Measurements from ENCODE around the gene NDUFS6. TPM values are rescaled to one million over a fixed set of nuclear protein-coding genes. Genes with fewer than 3 reads are reported as not detected.
"Not testable (repeated sequence)": the region's sequence is repeated elsewhere in the genome, so short reads cannot be mapped to it uniquely, and the experiment has no call there.

The NDUFS6 gene
- total RNA-seq, 2 experiments from 2014 or later = 35.2 to 37.5 TPM

DNA sequence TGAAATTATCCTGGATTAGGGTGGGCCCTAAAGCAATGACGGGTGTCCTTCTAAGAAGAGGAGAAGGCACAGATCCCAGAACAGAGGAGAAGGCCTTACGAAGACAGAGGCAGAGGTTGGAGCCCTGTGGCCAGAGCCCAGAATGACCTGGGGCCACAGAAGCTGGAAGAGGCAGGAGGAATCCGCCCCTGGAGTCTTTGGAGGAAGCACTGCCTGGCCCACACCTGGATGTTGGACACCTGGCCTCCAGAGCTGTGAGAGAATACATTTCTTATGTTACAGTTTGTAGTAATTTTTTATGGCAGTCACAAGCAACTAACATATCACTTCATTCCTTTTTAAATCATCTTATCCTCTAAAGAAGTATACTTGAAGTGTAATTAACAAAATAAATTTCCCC, 10.0 kb upstream of the NDUFS6 start:
- peak overlapping the region; percentile 98 for H3K27ac Mint-ChIP-seq
- no peak overlapping the region for H3K4me3 Mint-ChIP-seq
- H3K4me1 Mint-ChIP-seq = peaks cover 77% of the 10 kb centered on the region
- H3K36me3 Mint-ChIP-seq = peaks cover 11% of the 10 kb centered on the region
- no peak for DNase-seq
- CTCF ChIA-PET = interaction anchor here (1.2 kb wide), 1 partner anchor 20 kb away, joined by 3 read pairs; no protein-coding TSS in a partner anchor
- no peaks in the 10 kb centered on the region for H3K9me3 Mint-ChIP-seq (ENCODE audit: low read depth)
- no peak for ATAC-seq
- no peaks in the 10 kb centered on the region for H3K27me3 Mint-ChIP-seq

DNA sequence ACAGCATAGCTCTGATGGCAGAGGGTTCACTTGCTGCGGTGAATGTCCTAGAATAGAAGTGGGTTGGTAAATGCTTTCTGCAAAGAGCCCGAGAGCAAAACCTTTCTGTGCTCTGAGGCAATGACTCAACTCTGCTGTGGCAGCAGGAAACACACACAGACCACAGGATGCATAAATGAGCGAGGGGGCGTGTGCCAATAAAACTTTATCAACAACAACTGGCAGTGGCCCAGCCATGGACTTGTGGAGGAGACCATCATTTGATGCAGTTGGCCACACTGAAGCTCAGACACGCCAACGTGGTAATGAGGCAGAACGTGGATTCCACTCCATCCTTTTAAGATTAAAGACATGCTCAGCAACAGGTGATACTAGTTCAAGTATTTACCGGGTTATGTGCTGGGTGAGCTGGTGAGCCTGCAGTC, 8.4 kb upstream of the NDUFS6 start:
- CTCF ChIA-PET = interaction anchor here (1.0 to 1.4 kb wide), 2 partner anchors 8 to 20 kb away, joined by 5 to 6 read pairs; partner anchors contain the start of gene NDUFS6
- Mint-ChIP-seq H3K27me3 (no peaks in the 10 kb centered on the region), H3K9me3 (ENCODE audit: low read depth) (no peaks in the 10 kb centered on the region), H3K4me3 (peak overlapping the region; percentile 81), H3K4me1 (peaks cover 86% of the 10 kb centered on the region), H3K27ac (peak overlapping the region; percentile 98), H3K36me3 (peaks cover 20% of the 10 kb centered on the region)
- DNase-seq (peak; percentile 94), ATAC-seq (peak; percentile 90)

DNA sequence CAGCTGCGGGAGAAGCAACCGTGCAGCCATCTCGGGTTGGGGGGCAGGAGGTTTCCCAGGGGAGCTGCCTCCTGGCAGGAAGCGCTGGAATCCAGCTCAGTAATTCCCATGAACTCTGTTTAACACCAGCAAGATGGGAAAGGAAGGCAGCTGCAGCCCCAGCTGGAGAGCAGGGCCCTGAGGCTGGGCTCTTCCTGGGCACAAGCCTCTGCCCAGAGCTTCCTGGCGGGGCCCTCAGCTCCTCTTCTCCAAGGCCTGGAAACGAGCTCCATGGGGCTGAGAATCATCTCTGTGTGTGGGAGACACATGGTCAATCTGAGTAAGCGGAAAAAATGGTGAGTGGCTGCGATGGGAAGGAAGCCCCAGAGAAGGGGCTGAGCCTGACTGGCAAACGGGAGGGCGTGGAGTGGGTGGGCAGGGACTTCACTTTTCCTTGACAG, 7.9 kb upstream of the NDUFS6 start:
- Mint-ChIP-seq H3K27me3 (no peaks in the 10 kb centered on the region), H3K27ac (peak overlapping the region; percentile 98), H3K4me3 (peak overlapping the region; percentile 81), H3K36me3 (peaks cover 25% of the 10 kb centered on the region), H3K4me1 (peaks cover 88% of the 10 kb centered on the region), H3K9me3 (ENCODE audit: low read depth) (no peaks in the 10 kb centered on the region)
- ATAC-seq (peak; percentile 32), DNase-seq (peak; percentile 69)
- CTCF ChIA-PET = interaction anchor here (1.4 kb wide), 1 partner anchor 21 kb away, joined by 6 read pairs; no protein-coding TSS in a partner anchor

DNA sequence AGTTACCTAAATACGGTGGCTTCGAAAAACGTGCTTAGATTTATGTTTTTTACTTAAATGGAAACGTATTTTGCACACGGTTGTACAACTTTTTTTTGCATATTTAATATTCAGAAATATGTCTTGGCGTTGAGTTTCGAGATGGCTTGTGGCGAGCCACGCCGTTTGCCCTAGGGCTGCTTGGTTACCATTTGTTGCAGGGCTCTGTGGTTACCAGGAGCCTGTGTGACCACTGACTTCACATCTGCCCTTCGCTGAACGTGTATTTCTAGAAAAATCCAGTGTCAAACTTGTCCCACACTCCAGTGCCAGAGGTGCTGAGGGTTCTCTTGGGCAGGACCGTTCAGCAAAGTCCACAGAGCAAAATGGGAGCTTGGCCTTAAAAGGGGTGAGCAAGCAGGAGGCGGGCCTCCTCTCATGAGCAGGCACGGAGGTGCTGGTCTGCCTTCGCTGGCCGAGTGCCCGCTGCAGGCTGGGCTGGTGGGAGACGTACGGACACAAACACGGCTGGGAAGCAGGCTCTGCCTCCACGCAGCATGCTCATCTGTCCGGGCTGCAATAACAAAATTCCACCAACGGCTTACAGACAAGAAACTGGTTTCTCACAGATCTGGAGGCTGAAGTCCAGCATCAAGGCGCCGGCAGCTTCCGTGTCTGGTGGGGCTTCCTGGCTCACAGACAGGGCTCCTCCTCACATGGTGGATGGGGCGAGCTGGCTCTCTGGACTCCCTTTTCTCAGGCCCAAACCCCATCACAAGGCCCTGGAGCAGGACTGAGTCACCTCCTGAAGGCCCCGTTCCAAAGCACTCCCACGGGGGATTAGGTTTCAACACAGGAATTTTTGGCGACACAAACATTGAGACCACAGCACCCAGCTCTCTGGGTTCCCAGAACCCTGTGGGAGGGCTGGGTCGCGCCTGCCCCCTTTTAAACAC, 7.0 kb upstream of the NDUFS6 start:
- Mint-ChIP-seq H3K27me3 (no peaks in the 10 kb centered on the region), H3K4me3 (peak overlapping the region; percentile 81), H3K9me3 (ENCODE audit: low read depth) (no peaks in the 10 kb centered on the region), H3K4me1 (peaks cover 88% of the 10 kb centered on the region), H3K27ac (peak overlapping the region; percentile 98), H3K36me3 (peaks cover 30% of the 10 kb centered on the region)
- CTCF ChIA-PET = interaction anchor here (1.4 to 1.5 kb wide), 2 partner anchors 21 to 22 kb away, joined by 3 to 6 read pairs; no protein-coding TSS in a partner anchor
- ATAC-seq (no peak), DNase-seq (peak; percentile 72)

DNA sequence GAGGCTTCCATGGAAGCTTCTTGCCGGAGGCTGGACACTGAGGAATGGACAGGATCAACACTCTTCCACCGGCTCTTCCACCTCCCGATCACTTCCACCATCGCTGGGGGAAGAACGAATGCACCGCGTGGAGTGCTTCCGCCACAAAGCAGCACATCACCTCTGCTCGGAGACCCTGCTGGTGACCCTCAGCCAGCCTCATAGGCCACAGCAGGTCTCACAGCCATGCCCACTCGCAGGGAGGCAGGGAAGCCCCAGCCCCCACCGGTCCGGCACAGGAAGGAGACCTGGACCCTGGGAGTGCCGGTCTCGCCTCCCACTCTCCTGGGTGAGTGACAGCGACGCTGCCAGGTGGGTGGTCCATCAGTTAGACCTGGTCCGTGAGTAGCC, 6.3 kb upstream of the NDUFS6 start:
- DNase-seq = no peak
- ATAC-seq = no peak
- Mint-ChIP-seq H3K27me3 (no peaks in the 10 kb centered on the region), H3K9me3 (ENCODE audit: low read depth) (no peaks in the 10 kb centered on the region), H3K4me1 (peaks cover 81% of the 10 kb centered on the region), H3K36me3 (peaks cover 30% of the 10 kb centered on the region), H3K4me3 (no peak overlapping the region), H3K27ac (peak overlapping the region; percentile 98)
- CTCF ChIA-PET = interaction anchor here (1.5 kb wide), 1 partner anchor 22 kb away, joined by 3 read pairs; no protein-coding TSS in a partner anchor

DNA sequence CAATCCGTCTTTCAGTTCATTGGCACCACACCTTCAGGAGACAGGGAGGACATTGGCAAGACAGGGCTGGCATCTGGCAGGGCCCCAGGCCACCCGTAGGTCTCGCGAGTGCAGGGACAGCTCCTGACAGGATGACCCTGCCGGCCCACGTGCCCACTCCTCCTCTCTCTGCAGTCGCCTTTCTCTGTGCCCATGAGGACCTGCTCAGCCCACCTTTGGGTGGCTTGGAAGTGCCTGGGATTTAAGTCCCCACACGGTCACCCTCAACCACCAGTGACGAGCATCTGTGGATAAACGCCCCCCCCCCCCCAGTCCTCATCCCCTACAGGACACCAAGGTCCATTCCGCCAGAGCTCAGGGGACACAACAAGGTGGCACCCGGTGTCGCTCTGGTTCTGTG, 5.7 kb upstream of the NDUFS6 start:
- Mint-ChIP-seq H3K36me3 (peaks cover 33% of the 10 kb centered on the region), H3K27me3 (no peaks in the 10 kb centered on the region), H3K4me3 (no peak overlapping the region), H3K9me3 (ENCODE audit: low read depth) (no peaks in the 10 kb centered on the region), H3K27ac (peak overlapping the region; percentile 98), H3K4me1 (peaks cover 75% of the 10 kb centered on the region)
- CTCF ChIA-PET = interaction anchor here (1.5 kb wide), 1 partner anchor 23 kb away, joined by 3 read pairs; no protein-coding TSS in a partner anchor
- no peak for ATAC-seq
- DNase-seq = no peak

DNA sequence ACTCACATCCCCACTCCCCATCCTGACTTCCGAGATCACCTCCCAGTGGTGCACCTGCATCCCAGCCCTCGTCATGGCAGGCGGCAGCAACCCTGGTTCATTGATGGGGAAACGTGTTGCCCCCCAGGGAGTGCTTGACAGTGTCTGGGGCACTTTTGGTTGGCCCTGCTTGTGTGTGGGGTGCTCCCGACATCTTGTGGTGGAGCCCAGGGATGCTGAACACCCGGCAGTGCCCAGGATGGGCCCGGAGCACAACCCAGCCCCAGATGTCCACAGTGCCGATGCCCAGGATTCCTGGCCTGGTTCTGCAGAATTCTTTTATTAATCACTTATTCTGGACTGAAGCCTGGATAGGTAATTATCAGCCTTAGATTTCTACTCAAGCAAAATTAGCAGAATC, 5.3 kb upstream of the NDUFS6 start:
- Mint-ChIP-seq H3K27me3 (no peaks in the 10 kb centered on the region), H3K27ac (no peak overlapping the region), H3K9me3 (ENCODE audit: low read depth) (no peaks in the 10 kb centered on the region), H3K4me1 (peaks cover 72% of the 10 kb centered on the region), H3K4me3 (no peak overlapping the region), H3K36me3 (peaks cover 33% of the 10 kb centered on the region)
- CTCF ChIA-PET = interaction anchor here (1.5 kb wide), 1 partner anchor 23 kb away, joined by 3 read pairs; no protein-coding TSS in a partner anchor
- DNase-seq = no peak
- no peak for ATAC-seq

DNA sequence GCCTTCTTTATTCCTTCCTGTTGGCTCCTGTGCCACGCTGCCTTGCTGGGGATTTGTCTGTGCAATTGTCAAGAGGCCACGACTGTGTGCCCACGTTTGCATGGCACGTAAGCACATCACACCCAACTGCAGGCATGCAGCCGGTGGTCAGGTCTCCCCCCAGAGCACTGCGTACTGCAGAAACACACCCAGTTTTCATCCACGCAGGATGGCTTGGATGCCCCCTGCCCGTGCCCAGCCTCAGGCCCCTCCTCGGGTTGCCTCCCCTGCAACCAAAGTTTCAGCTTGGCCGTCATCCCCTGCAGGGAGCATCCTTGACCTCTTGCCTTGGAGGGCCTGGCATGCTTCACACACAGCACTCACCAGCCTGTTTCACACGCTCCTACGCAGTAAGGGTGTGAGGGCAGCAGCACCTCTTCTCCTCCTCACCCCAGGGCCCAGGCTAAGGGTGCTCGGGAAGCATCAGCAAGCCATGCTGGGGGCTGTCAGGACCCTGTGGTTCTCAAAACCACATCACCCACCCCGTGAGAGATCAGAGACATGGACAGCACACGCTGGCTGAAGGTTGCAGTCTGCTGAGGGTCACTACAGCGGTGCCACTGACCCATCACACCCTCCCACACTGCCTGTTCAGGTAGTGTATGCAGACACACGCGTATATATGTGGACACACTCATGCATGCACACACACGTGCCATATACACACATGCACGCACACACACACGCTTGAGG, 4.7 kb upstream of the NDUFS6 start:
- peak overlapping the region; percentile 12 for H3K27ac Mint-ChIP-seq
- DNase-seq (no peak), ATAC-seq (no peak)
- no peak overlapping the region for H3K4me3 Mint-ChIP-seq
- peaks cover 33% of the 10 kb centered on the region for H3K36me3 Mint-ChIP-seq
- peaks cover 67% of the 10 kb centered on the region for H3K4me1 Mint-ChIP-seq
- CTCF ChIA-PET = no interaction called here
- H3K9me3 Mint-ChIP-seq (ENCODE audit: low read depth) = no peaks in the 10 kb centered on the region
- H3K27me3 Mint-ChIP-seq = no peaks in the 10 kb centered on the region

DNA sequence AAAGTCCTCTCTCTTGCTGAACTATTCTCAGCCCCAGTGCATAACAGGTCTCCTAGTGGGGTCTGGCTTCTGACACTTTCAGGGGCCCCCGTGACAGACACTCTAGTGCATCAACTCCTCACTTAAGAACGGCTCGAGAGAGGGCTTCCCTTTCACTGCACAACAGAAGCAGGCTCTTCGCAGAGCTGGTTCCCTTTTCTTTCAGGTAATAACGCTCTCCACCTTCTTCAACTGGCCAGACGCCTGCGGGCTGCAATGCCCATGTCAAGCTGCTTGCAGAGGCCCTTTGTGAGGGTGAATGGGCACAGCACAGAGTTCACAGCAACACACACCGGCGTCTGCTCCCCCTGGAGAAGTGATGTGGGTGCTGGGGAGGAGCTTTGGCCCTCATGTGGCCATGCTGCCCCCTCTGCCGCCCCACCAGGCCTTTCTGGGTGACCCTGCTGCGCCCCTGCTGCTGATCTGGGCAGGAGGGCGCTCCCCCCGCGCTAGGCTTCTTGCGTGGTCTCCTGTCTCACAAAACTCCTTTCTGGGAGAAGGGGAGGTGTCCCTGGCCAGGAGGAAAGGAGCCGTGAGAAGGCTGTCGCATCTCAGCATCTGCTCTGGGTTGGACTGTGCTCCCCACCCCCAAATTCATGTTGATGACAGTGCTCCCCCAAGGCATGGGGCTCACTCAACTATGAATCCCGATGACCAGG, 4.0 kb upstream of the NDUFS6 start:
- CTCF ChIA-PET = no interaction called here
- Mint-ChIP-seq H3K9me3 (ENCODE audit: low read depth) (no peaks in the 10 kb centered on the region), H3K36me3 (peaks cover 34% of the 10 kb centered on the region), H3K4me3 (no peak overlapping the region), H3K4me1 (peaks cover 64% of the 10 kb centered on the region), H3K27me3 (no peaks in the 10 kb centered on the region), H3K27ac (peak overlapping the region; percentile 12)
- DNase-seq = no peak
- no peak for ATAC-seq

DNA sequence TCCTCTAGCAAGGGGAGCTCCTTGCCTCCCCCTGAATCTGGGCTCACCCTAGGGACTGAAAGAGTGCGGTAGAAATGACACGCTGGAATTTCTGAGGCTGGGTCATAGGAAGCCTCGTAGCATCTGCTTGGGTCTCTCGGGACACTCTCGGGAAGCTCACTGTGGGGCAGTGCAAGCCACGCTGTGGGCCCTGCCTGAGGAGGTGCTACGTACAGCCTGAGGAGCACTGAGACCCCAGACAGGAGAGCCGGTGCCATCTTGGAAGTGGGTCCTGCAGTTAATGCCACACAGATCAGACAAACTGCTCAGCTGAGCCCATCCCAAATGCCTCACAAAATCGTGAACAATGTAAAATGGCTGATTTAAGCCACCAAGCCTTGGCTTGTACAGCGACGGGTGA, 3.4 kb upstream of the NDUFS6 start:
- Mint-ChIP-seq H3K9me3 (ENCODE audit: low read depth) (no peaks in the 10 kb centered on the region), H3K27me3 (no peaks in the 10 kb centered on the region), H3K4me3 (peak overlapping the region; percentile 40), H3K36me3 (peaks cover 35% of the 10 kb centered on the region), H3K4me1 (peaks cover 64% of the 10 kb centered on the region), H3K27ac (peak overlapping the region; percentile 38)
- no peak for ATAC-seq
- CTCF ChIA-PET = no interaction called here
- no peak for DNase-seq

DNA sequence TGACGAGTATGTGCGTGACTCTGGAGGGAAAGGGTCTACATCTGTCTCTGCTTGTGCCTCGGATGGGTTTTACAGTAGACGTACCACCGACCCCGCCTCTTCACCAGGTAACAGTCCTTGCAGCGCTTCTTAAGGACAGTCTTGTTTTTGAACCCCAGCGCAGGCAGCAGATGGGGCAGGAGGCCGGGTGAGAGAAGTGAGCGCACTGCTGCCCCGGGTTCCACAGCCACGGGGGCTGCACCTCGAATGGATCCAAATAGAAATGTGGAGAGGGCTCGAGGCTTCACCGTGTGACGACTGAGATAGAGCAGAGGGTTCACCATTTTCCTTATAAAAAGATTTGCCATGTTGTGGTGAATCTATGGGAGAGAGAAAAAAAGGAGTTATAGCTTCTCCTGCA, 2.6 kb upstream of the NDUFS6 start:
- not testable (repeated sequence) for H3K9me3 Mint-ChIP-seq (ENCODE audit: low read depth); DNase-seq; ATAC-seq; H3K27me3 Mint-ChIP-seq
- Mint-ChIP-seq H3K27ac (peak overlapping the region; percentile 77), H3K4me3 (peak overlapping the region; percentile 93), H3K36me3 (peaks cover 41% of the 10 kb centered on the region), H3K4me1 (peaks cover 64% of the 10 kb centered on the region)
- CTCF ChIA-PET = interaction anchor here (0.7 to 1.2 kb wide), 3 partner anchors 13 to 61 kb away, joined by 3 to 6 read pairs (median 3); no protein-coding TSS in a partner anchor

DNA sequence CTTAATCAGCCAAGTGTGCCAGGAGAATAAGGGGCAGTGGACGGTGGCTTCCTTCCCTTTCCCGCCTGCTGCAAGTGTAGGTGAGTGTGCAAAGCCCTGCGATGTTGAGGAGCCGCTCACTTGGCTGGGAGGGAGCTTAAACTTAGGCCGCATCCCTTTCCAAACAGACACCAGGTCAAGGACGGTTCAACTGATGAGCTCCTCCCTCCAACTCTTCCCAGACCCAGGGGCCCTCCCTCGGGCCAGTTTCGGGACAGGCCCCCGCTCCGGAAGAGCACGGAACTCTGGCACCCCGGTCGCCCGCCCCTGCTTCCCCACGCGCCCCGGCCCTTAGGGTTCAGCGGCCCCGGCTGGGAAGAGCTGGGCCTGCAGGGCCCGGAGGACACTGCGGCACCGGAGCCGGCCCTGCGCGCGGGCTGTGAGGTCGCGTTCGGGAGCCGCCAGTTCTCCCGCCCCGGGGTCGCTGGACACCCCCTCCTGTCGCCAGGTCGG, 2.1 kb upstream of the NDUFS6 start:
- CTCF ChIA-PET = interaction anchor here (0.7 to 1.2 kb wide), 3 partner anchors 14 to 62 kb away, joined by 3 to 6 read pairs (median 3); no protein-coding TSS in a partner anchor

More for the DNA sequence above, 2.1 kb upstream of the NDUFS6 start:
- Mint-ChIP-seq H3K36me3 (peaks cover 46% of the 10 kb centered on the region), H3K27ac (peak overlapping the region; percentile 94), H3K27me3 (no peaks in the 10 kb centered on the region), H3K4me3 (peak overlapping the region; percentile 93), H3K9me3 (ENCODE audit: low read depth) (no peaks in the 10 kb centered on the region), H3K4me1 (peaks cover 63% of the 10 kb centered on the region)
- ATAC-seq = peak; percentile 37
- peak; percentile 55 for DNase-seq
